Measurements from ENCODE around the gene LIMS2.

GRCh38 chr2:127685410-127686080 is 10.2 kb upstream of the LIMS2 start:
- no peak for TF ChIP-seq CTCF (IDR thresholded peaks at IDR 0.05)
- no peak for TF ChIP-seq POLR2A (IDR thresholded peaks at IDR 0.05)

Measured in right lobe of liver (tissue), 4 donors.